Breast epithelium (tissue), 4 donors: ENCODE measurements around the gene FNBP1. TPM values are rescaled to one million over a fixed set of nuclear protein-coding genes. Genes with fewer than 3 reads are reported as not detected.

Experiments used
- DNase-seq, 2 donors: peaks; one replicate each; pipeline ENCODE4 v3.0.0-alpha.2; 2019; ENCODE audit warnings: low spot score in 2 of 2
- H3K27ac ChIP-seq, 2 donors: fragments of 200-600 bp; sonication (generic) in 1 of 2; one replicate each; pipeline ENCODE4 v1.5.1; 2016 to 2019; ENCODE audit warnings: mild to moderate bottlenecking in 1 of 2
- H3K27me3 ChIP-seq, 2 donors: fragments of 200-600 bp; sonication (generic) in 1 of 2; one replicate each; pipeline versions ENCODE4 v1.5.1 to v1.6.0; 2017 to 2019; ENCODE audit warnings: control low read depth in 1 of 2, mild to moderate bottlenecking in 1 of 2
- H3K36me3 ChIP-seq: fragments of 200-600 bp; one replicate; pipeline ENCODE4 v1.5.1; 2019
- H3K4me1 ChIP-seq, 2 donors: fragments of 200-600 bp; sonication (generic); one replicate each; pipeline ENCODE4 v1.5.1; 2016 to 2019; ENCODE audit warnings: control low read depth in 1 of 2
- H3K4me3 ChIP-seq, 3 donors: fragments of 200-600 bp; sonication (generic); 1 replicate in 2 of 3; 2 replicates in 1 of 3; pipeline ENCODE4 v1.5.1; 2016 to 2019; ENCODE audit warnings: mild to moderate bottlenecking in 3 of 3, moderate library complexity in 2 of 3
- H3K9me3 ChIP-seq, 2 donors: fragments of 200-600 bp; sonication (generic) in 1 of 2; one replicate each; pipeline ENCODE4 v1.5.1; 2016 to 2019; ENCODE audit warnings: control low read depth in 1 of 2
- POLR2A ChIP-seq: fragments of 450-650 bp; IDR thresholded peaks from one replicate; pipeline ENCODE4 v1.6.1; 2016; ENCODE audit warnings: antibody characterized with exemption, mild to moderate bottlenecking, moderate library complexity
- POLR2AphosphoS5 ChIP-seq, 3 donors: sonication (generic); formaldehyde crosslinking; IDR thresholded peaks; one replicate each; pipeline ENCODE4 v1.6.1; 2017; ENCODE audit warnings: antibody characterized with exemption in 3 of 3
- intact Hi-C: fragments of 100-400 bp; cut with DNase I; formaldehyde crosslinking; loops from one replicate; pipeline ENCODE4 v1.15.1; 2023; ENCODE audit warnings: low total_unique reads
- total RNA-seq, 3 donors: library from RNA; depleted of rRNA; stranded (reverse); fragments of >200 nt; gene quantifications; one replicate each; pipeline ENCODE4 v1.1.0, GENCODE V29; 2016
- TF ChIP-seq, protein P1 (sequence below), 3 donors: fragments of 450-650 bp; IDR thresholded peaks; one replicate each; pipeline ENCODE4 v1.5.1; 2016 to 2017; ENCODE audit warnings: antibody characterized with exemption in 3 of 3, mild to moderate bottlenecking in 3 of 3, moderate library complexity in 3 of 3

FNBP1 gene
- total RNA-seq, 3 donors from 2014 or later, result 31.3 to 49.8 (median 41.9) TPM

DNA sequence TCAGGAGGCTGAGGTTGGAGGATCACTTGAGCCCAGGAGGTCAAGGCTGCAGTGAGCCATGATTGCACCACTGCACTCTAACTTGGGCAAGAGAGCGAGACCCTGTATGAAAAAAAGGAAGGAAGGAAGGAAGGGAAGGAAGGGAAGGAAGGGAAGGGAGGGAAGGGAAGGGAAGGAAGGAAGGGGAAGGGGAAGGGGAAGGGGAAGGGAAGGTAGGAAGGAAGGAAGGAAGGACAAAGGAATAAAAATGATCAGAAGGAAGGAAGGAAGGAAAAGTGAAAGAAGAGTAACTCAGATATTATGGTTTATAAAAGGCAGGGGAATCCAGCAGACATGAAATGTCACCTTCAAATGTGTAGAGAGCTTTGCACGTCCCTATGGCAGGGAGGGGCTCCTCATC, 143.4 kb downstream of the FNBP1 start:
- no peaks in the 10 kb centered on the region for H3K4me1 ChIP-seq
- no peak for DNase-seq
- intact Hi-C loops, result no loop called here
- no peaks in the 10 kb centered on the region for H3K27me3 ChIP-seq
- no peak overlapping the region for H3K27ac ChIP-seq
- H3K36me3 ChIP-seq, result no peaks in the 10 kb centered on the region
- no peaks in the 10 kb centered on the region for H3K9me3 ChIP-seq
- TF ChIP-seq POLR2AphosphoS5 (IDR thresholded peaks at IDR 0.05) (no peak), POLR2A (no peak)
- TF ChIP-seq, protein P1, sequence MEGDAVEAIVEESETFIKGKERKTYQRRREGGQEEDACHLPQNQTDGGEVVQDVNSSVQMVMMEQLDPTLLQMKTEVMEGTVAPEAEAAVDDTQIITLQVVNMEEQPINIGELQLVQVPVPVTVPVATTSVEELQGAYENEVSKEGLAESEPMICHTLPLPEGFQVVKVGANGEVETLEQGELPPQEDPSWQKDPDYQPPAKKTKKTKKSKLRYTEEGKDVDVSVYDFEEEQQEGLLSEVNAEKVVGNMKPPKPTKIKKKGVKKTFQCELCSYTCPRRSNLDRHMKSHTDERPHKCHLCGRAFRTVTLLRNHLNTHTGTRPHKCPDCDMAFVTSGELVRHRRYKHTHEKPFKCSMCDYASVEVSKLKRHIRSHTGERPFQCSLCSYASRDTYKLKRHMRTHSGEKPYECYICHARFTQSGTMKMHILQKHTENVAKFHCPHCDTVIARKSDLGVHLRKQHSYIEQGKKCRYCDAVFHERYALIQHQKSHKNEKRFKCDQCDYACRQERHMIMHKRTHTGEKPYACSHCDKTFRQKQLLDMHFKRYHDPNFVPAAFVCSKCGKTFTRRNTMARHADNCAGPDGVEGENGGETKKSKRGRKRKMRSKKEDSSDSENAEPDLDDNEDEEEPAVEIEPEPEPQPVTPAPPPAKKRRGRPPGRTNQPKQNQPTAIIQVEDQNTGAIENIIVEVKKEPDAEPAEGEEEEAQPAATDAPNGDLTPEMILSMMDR (IDR thresholded peaks at IDR 0.05), result no peak
- H3K4me3 ChIP-seq, result no peak overlapping the region

DNA sequence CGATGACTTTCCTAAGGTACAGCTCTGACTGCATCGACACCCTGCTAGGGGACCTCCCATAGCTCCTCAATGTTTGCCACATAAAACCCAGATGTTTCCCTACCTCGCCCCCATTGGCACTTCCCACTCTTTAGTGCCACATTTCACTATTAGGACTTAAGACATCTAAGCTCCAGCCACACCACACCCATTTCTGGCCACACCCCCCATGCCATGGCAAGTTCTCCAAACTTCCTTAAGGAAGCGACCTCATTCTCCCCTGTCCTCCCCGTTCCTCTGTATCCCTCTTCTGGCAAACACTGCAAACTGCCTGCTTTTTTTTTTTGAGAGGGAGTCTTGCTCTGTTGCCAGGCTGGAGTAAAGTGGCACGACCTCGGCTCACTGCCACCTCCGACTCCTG, 144.8 kb downstream of the FNBP1 start:
- Histone ChIP-seq H3K36me3 (no peaks in the 10 kb centered on the region), H3K9me3 (no peaks in the 10 kb centered on the region), H3K4me1 (no peaks in the 10 kb centered on the region), H3K27me3 (no peaks in the 10 kb centered on the region), H3K4me3 (no peak overlapping the region), H3K27ac (no peak overlapping the region)
- TF ChIP-seq POLR2AphosphoS5 (IDR thresholded peaks at IDR 0.05) (no peak), POLR2A (no peak)
- TF ChIP-seq, protein P1 (IDR thresholded peaks at IDR 0.05), result no peak
- intact Hi-C loops, result no loop called here
- DNase-seq, result no peak

DNA sequence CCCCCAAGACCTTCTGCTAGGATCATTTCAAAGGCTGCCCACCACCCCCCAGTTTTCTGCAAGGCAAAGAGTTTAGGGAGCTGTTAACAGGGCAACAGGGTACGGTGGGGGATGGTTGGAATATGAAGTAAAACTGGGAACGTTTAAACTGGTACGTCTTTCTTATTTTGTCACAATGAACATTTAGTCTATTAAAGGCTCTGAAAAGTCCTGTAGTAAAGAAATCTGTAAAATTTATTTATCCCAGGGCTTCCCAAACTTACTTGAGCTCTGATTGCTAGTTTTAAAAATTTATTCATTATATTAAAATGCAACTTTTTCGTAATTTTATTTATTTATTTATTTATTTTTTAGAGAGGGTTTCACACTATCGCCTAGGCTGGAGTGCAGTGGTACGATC, 145.7 kb downstream of the FNBP1 start:
- no peak for TF ChIP-seq POLR2AphosphoS5 (IDR thresholded peaks at IDR 0.05)
- no peak for TF ChIP-seq POLR2A
- TF ChIP-seq, protein P1 (IDR thresholded peaks at IDR 0.05), result no peak
- Histone ChIP-seq H3K27me3 (no peaks in the 10 kb centered on the region), H3K27ac (no peak overlapping the region), H3K9me3 (no peaks in the 10 kb centered on the region), H3K4me1 (no peaks in the 10 kb centered on the region), H3K36me3 (no peaks in the 10 kb centered on the region), H3K4me3 (no peak overlapping the region)
- intact Hi-C loops, result no loop called here
- DNase-seq, result no peak

DNA sequence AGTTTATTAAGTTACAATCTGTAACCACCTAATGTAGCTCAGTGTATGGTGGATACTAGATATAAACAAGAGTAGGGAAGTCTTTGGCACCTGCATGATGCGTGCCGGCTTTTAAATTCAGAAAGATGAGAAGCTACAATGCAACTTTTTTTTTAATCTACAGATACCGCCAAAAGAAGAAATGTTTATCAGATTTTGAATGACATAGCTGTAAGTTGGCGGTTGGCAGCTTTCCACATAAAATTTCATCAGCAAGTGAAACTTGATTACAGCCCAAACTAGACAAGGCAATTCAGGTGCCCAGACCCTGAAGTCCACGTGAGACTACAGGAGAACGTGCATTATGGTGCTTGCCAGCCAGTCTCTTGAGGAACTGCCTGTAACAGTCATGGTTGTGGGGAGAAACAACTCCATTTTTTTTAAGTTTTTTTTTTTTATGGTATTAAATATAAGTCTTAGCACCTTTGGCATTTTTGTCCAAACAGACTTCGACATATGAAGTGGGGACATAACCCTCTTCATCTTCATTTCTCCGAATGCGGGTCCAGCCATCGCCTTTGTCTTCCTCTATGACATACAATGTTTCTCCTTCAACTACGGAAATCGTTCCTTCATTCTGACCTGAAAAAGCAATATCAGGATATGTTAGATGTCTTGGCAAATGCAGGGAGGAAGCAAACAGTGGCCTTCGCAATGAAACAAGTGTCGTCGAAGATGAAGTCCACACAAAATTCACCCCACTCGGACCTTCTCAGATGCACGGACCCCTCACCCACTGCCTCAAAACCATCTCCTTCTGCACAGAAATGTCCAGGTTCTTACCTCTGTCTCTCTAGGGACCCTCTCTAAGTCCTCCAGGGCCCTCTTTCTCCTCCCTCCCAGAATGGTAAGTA, 147.4 kb downstream of the FNBP1 start:
- Histone ChIP-seq H3K27me3 (no peaks in the 10 kb centered on the region), H3K9me3 (no peaks in the 10 kb centered on the region), H3K36me3 (no peaks in the 10 kb centered on the region), H3K4me3 (no peak overlapping the region), H3K27ac (no peak overlapping the region), H3K4me1 (no peaks in the 10 kb centered on the region)
- TF ChIP-seq POLR2A (no peak), POLR2AphosphoS5 (IDR thresholded peaks at IDR 0.05) (no peak)
- TF ChIP-seq, protein P1 (IDR thresholded peaks at IDR 0.05), result no peak
- intact Hi-C loops, result no loop called here
- no peak for DNase-seq

DNA sequence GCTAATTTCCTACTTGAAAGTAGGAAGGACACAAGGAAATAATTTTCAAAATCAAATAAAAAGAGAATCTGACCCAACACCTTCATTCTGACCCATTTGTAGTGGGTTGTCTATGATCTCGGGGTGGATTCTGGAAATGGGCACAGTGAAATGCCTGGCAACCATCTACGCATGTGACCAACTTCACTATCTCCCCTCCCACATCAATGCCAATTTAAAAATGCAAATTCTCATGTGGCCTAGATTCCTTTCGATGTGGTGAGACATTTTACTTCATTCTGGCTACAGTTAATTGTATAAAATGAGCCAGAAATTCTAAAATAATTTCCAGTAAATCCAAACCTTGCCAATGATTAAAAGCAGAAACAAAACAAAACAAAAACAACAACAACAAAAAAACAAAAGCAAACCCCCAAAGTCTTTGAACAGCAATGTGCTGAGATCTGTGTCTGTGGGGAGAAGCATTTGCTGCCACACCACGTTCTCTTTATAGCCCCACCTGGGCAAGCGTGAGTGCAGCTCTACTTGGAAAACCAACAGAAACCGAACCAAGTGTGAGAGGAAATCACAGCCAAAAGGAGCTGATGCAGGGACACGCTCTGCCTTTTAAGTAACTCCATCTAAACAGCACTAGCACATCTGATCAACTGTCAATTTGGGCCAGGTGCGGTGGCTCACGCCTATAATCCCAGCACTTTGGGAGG, 148.7 kb downstream of the FNBP1 start:
- DNase-seq, result no peak
- Histone ChIP-seq H3K27ac (no peak overlapping the region), H3K36me3 (no peaks in the 10 kb centered on the region), H3K4me3 (no peak overlapping the region), H3K4me1 (no peaks in the 10 kb centered on the region), H3K9me3 (no peaks in the 10 kb centered on the region), H3K27me3 (no peaks in the 10 kb centered on the region)
- intact Hi-C loops, result no loop called here
- TF ChIP-seq, protein P1 (IDR thresholded peaks at IDR 0.05), result no peak
- TF ChIP-seq POLR2A (no peak), POLR2AphosphoS5 (IDR thresholded peaks at IDR 0.05) (no peak)
